GM11168 (cell line): ENCODE results near the gene MTFP1.

Experiments
- in situ Hi-C: fragments of 300-500 bp; cut with MboI; formaldehyde crosslinking; loops from one replicate; pipeline ENCODE4 v1.12.0; 2022; ENCODE audit warnings: low sequenced_read_pairs; ENCODE audit not compliant: unreplicated experiment

Gene MTFP1

GRCh38 chr22:30425616-30426387 is at the start of gene MTFP1:
Gene MTFP1 (plus strand): TSS chr22:30425768. CDS start chr22:30425880, 112 bp downstream.
- in situ Hi-C loops, result no loop called here

- in situ Hi-C loops, result no loop called here
These were observed 45.6 kb upstream of the MTFP1 start for GRCh38 chr22:30380011-30380410.

GRCh38 chr22:30381264-30381663 is 44.3 kb upstream of the MTFP1 start:
- in situ Hi-C loops, result no loop called here

GRCh38 chr22:30382340-30382739 is 43.2 kb upstream of the MTFP1 start:
- in situ Hi-C loops, result no loop called here

GRCh38 chr22:30383061-30383460 is 42.5 kb upstream of the MTFP1 start:
- in situ Hi-C loops, result no loop called here

GRCh38 chr22:30385942-30386341 is 39.6 kb upstream of the MTFP1 start:
- in situ Hi-C loops, result loop anchor here (5.0 kb wide), 1 partner anchor 99 kb away; the partner anchor contains the start of gene CASTOR1

GRCh38 chr22:30386608-30386959 is 39.0 kb upstream of the MTFP1 start:
- in situ Hi-C loops, result loop anchor here (5.0 kb wide), 1 partner anchor 99 kb away; the partner anchor contains the start of gene CASTOR1

- in situ Hi-C loops, result loop anchor here (5.0 kb wide), 1 partner anchor 100 kb away; the partner anchor contains the start of gene CASTOR1
These were observed 38.4 kb upstream of the MTFP1 start, which contains the start of gene RNF215 for GRCh38 chr22:30386960-30387827. Gene RNF215 (minus strand): TSS chr22:30387411. CDS start chr22:30387313, 98 bp downstream.

GRCh38 chr22:30390974-30391691 is 34.4 kb upstream of the MTFP1 start:
- in situ Hi-C loops, result loop anchor here (10.0 kb wide), 1 partner anchor 286 kb away; no protein-coding TSS in a partner anchor

GRCh38 chr22:30392661-30393321 is 32.8 kb upstream of the MTFP1 start:
- in situ Hi-C loops, result loop anchor here (10.0 kb wide), 1 partner anchor 288 kb away; no protein-coding TSS in a partner anchor

- in situ Hi-C loops, result loop anchor here (10.0 kb wide), 1 partner anchor 288 kb away; no protein-coding TSS in a partner anchor
These were observed 32.3 kb upstream of the MTFP1 start for GRCh38 chr22:30393322-30393680.

GRCh38 chr22:30393885-30394284 is 31.7 kb upstream of the MTFP1 start:
- in situ Hi-C loops, result loop anchor here (10.0 kb wide), 1 partner anchor 289 kb away; no protein-coding TSS in a partner anchor

- in situ Hi-C loops, result loop anchor here (10.0 kb wide), 1 partner anchor 292 kb away; no protein-coding TSS in a partner anchor
These were observed 28.5 kb upstream of the MTFP1 start, which contains the start of gene SEC14L2 for GRCh38 chr22:30396871-30397655. Gene SEC14L2 (plus strand): TSS chr22:30397018. CDS start chr22:30397117, 99 bp downstream.

- in situ Hi-C loops, result loop anchor here (10.0 kb wide), 1 partner anchor 293 kb away; no protein-coding TSS in a partner anchor
These were observed 27.6 kb upstream of the MTFP1 start for GRCh38 chr22:30397656-30398635.

- in situ Hi-C loops, result loop anchor here (10.0 kb wide), 1 partner anchor 294 kb away; no protein-coding TSS in a partner anchor
These were observed 26.6 kb upstream of the MTFP1 start for GRCh38 chr22:30398685-30399680.

- in situ Hi-C loops, result loop anchor here (10.0 kb wide), 1 partner anchor 295 kb away; no protein-coding TSS in a partner anchor
These were observed 25.9 kb upstream of the MTFP1 start for GRCh38 chr22:30399718-30400117.
